GM12878 (cell line): ENCODE data around the gene PRPF6. TPM values are rescaled to one million over a fixed set of nuclear protein-coding genes. Genes with fewer than 3 reads are reported as not detected.
A peak's percentile ranks its signal among the peaks of the same experiment; 100 is the strongest.

Experiments
- ATAC-seq: fragments of 200-7000 bp; cut with Tn5 transposase; 3 replicates; pipeline ENCODE4 v1.9.1; 2020; ENCODE audit warnings: mild to moderate bottlenecking, moderate library complexity
- BruUV-seq: library from RNA; stranded (reverse); fragments of 400-500 nt; replicated peaks from 2 replicates; lab custom pipeline; 2021; lab: Mats Ljungman, UMichigan
- CTCF ChIA-PET: fragments of 300-600 bp; sonication (Branson Sonifier 250); formaldehyde crosslinking; extraction: SDS; loops from one replicate; lab custom pipeline; 2021; ENCODE audit warnings: inconsistent platforms; lab: Yijun Ruan, JAX
- POLR2A ChIA-PET: fragments of 350-600 bp; formaldehyde crosslinking; extraction: SDS; loops from one replicate; lab custom pipeline; 2021; ENCODE audit warnings: inconsistent platforms; lab: Charles Lee
- RAD21 ChIA-PET: fragments of 300-600 bp; sonication (Branson Sonifier 250); formaldehyde crosslinking; loops from one replicate; lab custom pipeline; 2023; ENCODE audit warnings: antibody characterized with exemption; ENCODE audit not compliant: unreplicated experiment; lab: Charles Lee
- SMC1A ChIA-PET: fragments of 300-600 bp; sonication (Branson Sonifier 250); formaldehyde crosslinking; loops from one replicate; lab custom pipeline; 2023; ENCODE audit not compliant: unreplicated experiment, uncharacterized antibody; lab: Charles Lee
- DNase-seq: peaks from one replicate; pipeline ENCODE4 v3.0.0-alpha.2; 2011; ENCODE audit warnings: low read depth, low spot score
- FAIRE-seq: peaks from 3 replicates; lab custom pipeline; 2011; peaks lifted over from hg19 to GRCh38; lab: Jason Lieb, UNC
- H2AFZ ChIP-seq: 2 replicates; pipeline ENCODE4 v1.6.0; 2011; ENCODE audit warnings: low read depth, low read length, control low read depth; ENCODE audit not compliant: control insufficient read depth
- H3K27ac ChIP-seq: 2 replicates; pipeline ENCODE4 v1.5.1; 2011; ENCODE audit warnings: control low read depth; ENCODE audit not compliant: control insufficient read depth, insufficient read depth
- H3K27me3 ChIP-seq, 2 experiments: replicated peaks in 1 of 2; 2 replicates each; pipeline versions ENCODE4 v1.6.0 to v1.6.1; 2011; ENCODE audit warnings: low read length in 1 of 2; ENCODE audit not compliant: control insufficient read depth in 2 of 2, insufficient read depth in 2 of 2
- H3K36me3 ChIP-seq, 2 experiments: 2 replicates each; pipeline ENCODE4 v1.5.1; 2011; ENCODE audit warnings: low read length in 1 of 2; ENCODE audit not compliant: control insufficient read depth in 2 of 2, insufficient read depth in 2 of 2
- H3K4me1 ChIP-seq: 2 replicates; pipeline ENCODE4 v1.6.1; 2011; ENCODE audit warnings: mild to moderate bottlenecking, low read length, moderate library complexity, mixed read lengths; ENCODE audit not compliant: control insufficient read depth, insufficient read depth
- H3K4me2 ChIP-seq: 2 replicates; pipeline ENCODE4 v1.6.0; 2011; ENCODE audit warnings: control low read depth; ENCODE audit not compliant: control insufficient read depth, insufficient read depth
- H3K4me3 ChIP-seq: fragments of 200-600 bp; sonication (generic); 2 replicates; pipeline ENCODE4 v1.5.1; 2016
- H3K79me2 ChIP-seq: 2 replicates; pipeline ENCODE4 v1.6.0; 2011; ENCODE audit warnings: low read length; ENCODE audit not compliant: control insufficient read depth, insufficient read depth
- H3K9ac ChIP-seq: 2 replicates; pipeline ENCODE4 v1.8.0; 2011; ENCODE audit warnings: low read length, control low read depth, mixed read lengths; ENCODE audit not compliant: control insufficient read depth, insufficient read depth
- H3K9me3 ChIP-seq: replicated peaks from 3 replicates; pipeline ENCODE4 v1.5.1; 2011; ENCODE audit warnings: mild to moderate bottlenecking, low read length; ENCODE audit not compliant: control insufficient read depth, insufficient read depth
- H4K20me1 ChIP-seq: 2 replicates; pipeline ENCODE4 v1.6.0; 2011; ENCODE audit not compliant: control insufficient read depth, insufficient read depth
- BRCA1 ChIP-seq: IDR thresholded peaks from 2 replicates; pipeline ENCODE4 v1.6.1; 2011; ENCODE audit warnings: low read depth, low read length, improper control_type of control experiment
- IRF4 ChIP-seq: IDR thresholded peaks from 2 replicates; pipeline ENCODE4 v1.6.1; 2011; ENCODE audit warnings: low read depth, low read length
- PAX8 ChIP-seq: fragments of 450-650 bp; IDR thresholded peaks from 2 replicates; pipeline ENCODE4 v1.6.1; 2017; ENCODE audit warnings: mild to moderate bottlenecking, moderate library complexity
- POLR2A ChIP-seq: IDR thresholded peaks from 2 replicates; pipeline ENCODE4 v1.6.1; 2011; ENCODE audit warnings: low read depth, mild to moderate bottlenecking, low read length
- POLR2AphosphoS2 ChIP-seq: IDR thresholded peaks from 2 replicates; pipeline ENCODE4 v1.6.1; 2011; ENCODE audit warnings: low read depth, mild to moderate bottlenecking, low read length, improper control_type of control experiment, moderate library complexity
- RAD51 ChIP-seq: fragments of 450-650 bp; IDR thresholded peaks from 2 replicates; pipeline ENCODE4 v1.6.1; 2016; ENCODE audit warnings: moderate library complexity, mild to moderate bottlenecking, inconsistent platforms
- RCOR1 ChIP-seq: conservative IDR thresholded peaks from 2 replicates; pipeline ENCODE4 v1.6.1; 2012; ENCODE audit warnings: low read depth, low read length, improper control_type of control experiment
- TBL1XR1 ChIP-seq: IDR thresholded peaks from 2 replicates; pipeline ENCODE4 v1.6.1; 2012; ENCODE audit warnings: low read depth, low read length, improper control_type of control experiment
- WGBS: methylation state at CpG from one replicate; pipeline ENCODE4 v1.1.6; 2016; ENCODE audit warnings: low lambda C conversion rate; ENCODE audit not compliant: insufficient replicate concordance, insufficient coverage; ENCODE audit errors: missing lambda C conversion rate; 5-methylcytosine and 5-hydroxymethylcytosine counted together
- in situ Hi-C: fragments of 300-500 bp; cut with MboI; formaldehyde crosslinking; loops from 9 replicates; pipeline ENCODE4 v1.14.3; 2018; ENCODE audit warnings: mixed read lengths
- intact Hi-C: fragments of 100-400 bp; cut with micrococcal nuclease; formaldehyde crosslinking; loops from one replicate; pipeline ENCODE4 v1.14.2; 2022; ENCODE audit not compliant: unreplicated experiment
- polyA plus RNA-seq, 11 experiments: library from polyadenylated mRNA; depleted of rRNA in 4 of 11; unstranded in 6 of 11; stranded (reverse) in 5 of 11; fragments of >200 nt; fragmentation: Nextera tagmentation in 4 of 11; fragmentation: Illumina TruSeq in 1 of 11; extraction: Ambion mirVana in 4 of 11; extraction: Trizol in 1 of 11; gene quantifications; 1 replicate in 1 of 11; 2 replicates in 10 of 11; pipeline versions ENCODE4 v1.2.1 to v1.2.3, GENCODE V29; 2011 to 2016; ENCODE audit warnings: inconsistent platforms in 2 of 11, missing spikeins in 2 of 11, low read depth in 1 of 11
- total RNA-seq, 4 experiments: library from RNA; depleted of rRNA in 3 of 4; stranded (reverse); fragments of >200 nt in 3 of 4; fragmentation: Illumina TruSeq in 1 of 4; extraction: Trizol in 1 of 4; gene quantifications; 2 replicates each; pipeline versions ENCODE4 v1.2.1 to v1.2.3, GENCODE V29; 2013 to 2021
- TF ChIP-seq, protein P1 (sequence below), 3 experiments: IDR thresholded peaks in 2 of 3; conservative IDR thresholded peaks in 1 of 3; 2 replicates each; pipeline ENCODE4 v1.5.1; 2011; ENCODE audit warnings: low read depth in 3 of 3, low read length in 3 of 3, mild to moderate bottlenecking in 3 of 3, control low read depth in 2 of 3, moderate library complexity in 2 of 3, inconsistent platforms in 1 of 3, mixed read lengths in 1 of 3; ENCODE audit not compliant: control insufficient read depth in 2 of 3, insufficient read depth in 1 of 3; ENCODE audit errors: extremely low read depth in 1 of 3

PRPF6 gene
- total and polyA plus RNA-seq, 10 of the 15 experiments (the other 5 are each of a cell fraction or from before 2014, with no cell fraction given): 5.0 to 102 (median 71.3) TPM

DNA sequence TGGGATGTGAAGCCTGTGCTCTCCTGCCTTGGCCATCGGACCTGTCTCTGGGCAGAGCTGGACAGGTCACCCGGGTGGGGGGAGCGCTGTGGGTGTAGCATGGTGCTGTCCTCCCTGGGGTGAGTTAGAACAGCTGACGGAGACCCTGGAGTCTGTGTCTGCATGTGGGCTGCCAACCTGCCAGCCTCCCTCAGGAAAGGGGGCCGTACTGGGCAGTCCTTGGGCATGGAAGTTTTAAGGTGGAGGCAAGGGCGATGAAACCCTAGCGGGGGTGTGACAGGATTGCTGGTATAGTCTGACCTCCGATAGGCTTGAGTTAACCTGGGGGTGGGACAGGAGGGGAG is 66.1 kb downstream of the PRPF6 start:
- H3K79me2 ChIP-seq: no peaks in the 10 kb centered on the region
- no peak overlapping the region for H3K4me2 ChIP-seq
- in situ Hi-C loops: no loop called here
- no peaks in the 10 kb centered on the region for H3K9me3 ChIP-seq
- peaks cover 4 to 14% of the 10 kb centered on the region in 2 experiments; a peak in 3 of 4 replicates for H3K27me3 ChIP-seq
- no peak overlapping the region for H3K9ac ChIP-seq
- no peaks in the 10 kb centered on the region for H3K4me1 ChIP-seq
- ChIA-PET CTCF (interaction anchor here (1.1 kb wide), 1 partner anchor 12 kb away, joined by 3 read pairs; no protein-coding TSS in a partner anchor), SMC1A (interaction anchor here (1.6 kb wide), 1 partner anchor 10 kb away, joined by 3 read pairs; the partner anchor contains the start of gene C20orf204), POLR2A (interaction anchor here (1.0 kb wide), 1 partner anchor 22 kb away, joined by 3 read pairs; no protein-coding TSS in a partner anchor), RAD21 (no interaction called here)
- H3K36me3 ChIP-seq: no peaks in the 10 kb centered on the region
- no peak overlapping the region for H2AFZ ChIP-seq
- H3K27ac ChIP-seq: no peak overlapping the region
- WGBS: 74% methylated on average over 8 of the region's 8 CpGs
- FAIRE-seq (no peak), DNase-seq (no peak), ATAC-seq (no peak)
- TF ChIP-seq POLR2AphosphoS2: 0 out of 2 replicates have a peak, but pooled peaks have one; percentile 55
- TF ChIP-seq RAD51: no peak
- TF ChIP-seq PAX8: no peak
- no peaks in the 10 kb centered on the region for H4K20me1 ChIP-seq
- no TSS peak for BruUV-seq
- intact Hi-C loops: no loop called here
- H3K4me3 ChIP-seq: no peak overlapping the region

DNA sequence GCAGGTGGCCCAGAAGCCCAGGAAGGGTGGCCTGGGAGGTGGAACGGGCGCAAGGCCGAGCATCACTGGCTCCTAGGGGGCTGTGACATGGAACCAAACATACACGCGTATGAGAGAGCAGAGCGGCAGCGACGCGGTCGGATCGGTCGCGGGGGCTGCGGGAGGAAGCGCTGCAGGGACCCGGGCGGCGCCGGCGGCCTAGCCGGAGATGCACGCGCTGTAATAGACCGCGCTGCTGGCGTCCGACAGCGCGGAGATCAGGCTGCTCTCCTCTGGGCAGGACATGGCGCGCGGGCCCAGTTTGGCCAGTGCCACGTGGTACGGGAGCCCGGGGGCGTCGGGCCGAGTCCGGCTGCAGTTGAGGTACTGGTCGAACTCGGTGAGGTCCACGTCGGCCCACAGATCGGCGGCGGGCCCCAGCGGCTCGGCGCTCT is 67.1 kb downstream of the PRPF6 start:
- Histone ChIP-seq H3K4me3 (no peak overlapping the region), H3K27me3 (peaks cover 4 to 14% of the 10 kb centered on the region in 2 experiments; a peak in 3 of 4 replicates), H3K79me2 (no peaks in the 10 kb centered on the region), H4K20me1 (no peaks in the 10 kb centered on the region), H3K36me3 (no peaks in the 10 kb centered on the region), H3K9me3 (no peaks in the 10 kb centered on the region), H2AFZ (no peak overlapping the region), H3K27ac (no peak overlapping the region), H3K4me1 (no peaks in the 10 kb centered on the region), H3K9ac (no peak overlapping the region), H3K4me2 (0 out of 2 replicates have a peak overlapping the region, but pooled peaks have one; percentile 9)
- RAD21 ChIA-PET: no interaction called here
- BruUV-seq: no TSS peak
- no peak for DNase-seq
- intact Hi-C loops (no loop called here), in situ Hi-C loops (no loop called here)
- 65% methylated on average over 49 of the region's 49 CpGs for WGBS
- no peak for TF ChIP-seq TBL1XR1
- no peak for TF ChIP-seq IRF4
- no peak for TF ChIP-seq RCOR1
- TF ChIP-seq BRCA1: no peak
- no peak; the same call in 1 of the 2 replicates for TF ChIP-seq POLR2AphosphoS2
- TF ChIP-seq POLR2A: 0 out of 2 replicates have a peak, but pooled peaks have one; percentile 29
- TF ChIP-seq, protein P1, sequence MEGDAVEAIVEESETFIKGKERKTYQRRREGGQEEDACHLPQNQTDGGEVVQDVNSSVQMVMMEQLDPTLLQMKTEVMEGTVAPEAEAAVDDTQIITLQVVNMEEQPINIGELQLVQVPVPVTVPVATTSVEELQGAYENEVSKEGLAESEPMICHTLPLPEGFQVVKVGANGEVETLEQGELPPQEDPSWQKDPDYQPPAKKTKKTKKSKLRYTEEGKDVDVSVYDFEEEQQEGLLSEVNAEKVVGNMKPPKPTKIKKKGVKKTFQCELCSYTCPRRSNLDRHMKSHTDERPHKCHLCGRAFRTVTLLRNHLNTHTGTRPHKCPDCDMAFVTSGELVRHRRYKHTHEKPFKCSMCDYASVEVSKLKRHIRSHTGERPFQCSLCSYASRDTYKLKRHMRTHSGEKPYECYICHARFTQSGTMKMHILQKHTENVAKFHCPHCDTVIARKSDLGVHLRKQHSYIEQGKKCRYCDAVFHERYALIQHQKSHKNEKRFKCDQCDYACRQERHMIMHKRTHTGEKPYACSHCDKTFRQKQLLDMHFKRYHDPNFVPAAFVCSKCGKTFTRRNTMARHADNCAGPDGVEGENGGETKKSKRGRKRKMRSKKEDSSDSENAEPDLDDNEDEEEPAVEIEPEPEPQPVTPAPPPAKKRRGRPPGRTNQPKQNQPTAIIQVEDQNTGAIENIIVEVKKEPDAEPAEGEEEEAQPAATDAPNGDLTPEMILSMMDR (IDR thresholded peaks at IDR 0.05 in 2 of 3, conservative IDR thresholded peaks at IDR 0.05 in 1 of 3; ENCODE audit: control insufficient read depth in 2 of 3, extremely low read depth in 1 of 3, insufficient read depth in 1 of 3, low read depth in 3 of 3, low read length in 3 of 3): no peak
- CTCF ChIA-PET: interaction anchor here (1.1 kb wide), 1 partner anchor 11 kb away, joined by 3 read pairs; no protein-coding TSS in a partner anchor
- POLR2A ChIA-PET: no interaction called here
- no peak for FAIRE-seq
- peak; percentile 7 for ATAC-seq
- SMC1A ChIA-PET: interaction anchor here (1.6 kb wide), 1 partner anchor 11 kb away, joined by 3 read pairs; the partner anchor contains the start of gene C20orf204
